CD14-positive monocyte (primary cell): Measurements from ENCODE around the gene MYOZ2. TPM values are rescaled to one million over a fixed set of nuclear protein-coding genes. Genes with fewer than 3 reads are reported as not detected.

Experiments used
- DNase-seq, 3 donors: peaks; one replicate each; pipeline ENCODE4 v3.0.0-alpha.2; 2011 to 2022
- H2AFZ ChIP-seq: 2 replicates; pipeline ENCODE4 v1.6.0; 2012; ENCODE audit warnings: mild to moderate bottlenecking, low read depth, low read length, inconsistent platforms; ENCODE audit not compliant: insufficient read depth, poor library complexity, severe bottlenecking
- H3K27ac ChIP-seq, 2 donors: 1 replicate in 1 of 2; 2 replicates in 1 of 2; pipeline ENCODE4 v1.5.1; 2012 to 2013; ENCODE audit warnings: low read length in 2 of 2, control low read depth in 1 of 2, inconsistent platforms in 1 of 2, low read depth in 1 of 2, mild to moderate bottlenecking in 1 of 2
- H3K27me3 ChIP-seq, 2 donors: one replicate each; pipeline versions ENCODE4 v1.6.0 to v1.6.1; 2011 to 2013; ENCODE audit warnings: low read length in 2 of 2; ENCODE audit not compliant: control insufficient read depth in 2 of 2, insufficient read depth in 2 of 2
- H3K36me3 ChIP-seq, 2 donors: replicated peaks in 1 of 2; 1 replicate in 1 of 2; 2 replicates in 1 of 2; pipeline versions ENCODE4 v1.5.1 to v1.6.1; 2012 to 2013; ENCODE audit warnings: low read length in 2 of 2, control low read depth in 1 of 2, inconsistent platforms in 1 of 2, mild to moderate bottlenecking in 1 of 2; ENCODE audit not compliant: insufficient read depth in 2 of 2, control insufficient read depth in 1 of 2
- H3K4me1 ChIP-seq, 2 donors: 1 replicate in 1 of 2; 2 replicates in 1 of 2; pipeline versions ENCODE4 v1.5.1 to v1.6.1; 2012 to 2013; ENCODE audit warnings: low read length in 2 of 2, control low read depth in 1 of 2, inconsistent platforms in 1 of 2, mild to moderate bottlenecking in 1 of 2, moderate library complexity in 1 of 2; ENCODE audit not compliant: insufficient read depth in 2 of 2, control insufficient read depth in 1 of 2
- H3K4me2 ChIP-seq: replicated peaks from 2 replicates; pipeline ENCODE3; 2012; ENCODE audit warnings: low read length, moderate library complexity, mild to moderate bottlenecking; ENCODE audit not compliant: poor library complexity, severe bottlenecking; ENCODE audit errors: extremely low read depth
- H3K4me3 ChIP-seq, 3 experiments: fragments of 200-600 bp in 1 of 3; sonication (generic) in 1 of 3; replicated peaks in 1 of 3; 1 replicate in 2 of 3; 2 replicates in 1 of 3; pipeline ENCODE4 v1.5.1; 2011 to 2013; ENCODE audit warnings: low read length in 3 of 3, mild to moderate bottlenecking in 3 of 3, control low read depth in 2 of 3, low read depth in 2 of 3, inconsistent platforms in 1 of 3, moderate library complexity in 1 of 3
- H3K79me2 ChIP-seq: 2 replicates; pipeline ENCODE4 v1.6.0; 2012; ENCODE audit warnings: mild to moderate bottlenecking, control low read depth, inconsistent platforms, low read length, moderate library complexity; ENCODE audit not compliant: insufficient read depth
- H3K9ac ChIP-seq: 2 replicates; pipeline ENCODE4 v1.6.0; 2017; ENCODE audit warnings: low read length, mild to moderate bottlenecking; ENCODE audit not compliant: insufficient read depth, poor library complexity, severe bottlenecking
- H3K9me3 ChIP-seq, 2 donors: replicated peaks in 1 of 2; 1 replicate in 1 of 2; 2 replicates in 1 of 2; pipeline versions ENCODE4 v1.5.1 to v1.6.1; 2012 to 2013; ENCODE audit warnings: low read length in 2 of 2, control low read depth in 1 of 2; ENCODE audit not compliant: control insufficient read depth in 1 of 2, insufficient read depth in 1 of 2
- H4K20me1 ChIP-seq: 2 replicates; pipeline ENCODE4 v1.6.0; 2012; ENCODE audit warnings: mild to moderate bottlenecking, low read length, control low read depth, moderate library complexity; ENCODE audit not compliant: insufficient read depth
- H3K27ac Mint-ChIP-seq, 7 donors: one replicate each; pipeline ENCODE4 v1.8.0; 2020; ENCODE audit warnings: mild to moderate bottlenecking in 7 of 7, mixed read lengths in 7 of 7, moderate library complexity in 6 of 7, inconsistent platforms in 2 of 7
- H3K27me3 Mint-ChIP-seq, 3 donors: one replicate each; pipeline ENCODE4 v1.8.0; 2021 to 2022; ENCODE audit warnings: low read depth in 3 of 3, mild to moderate bottlenecking in 3 of 3, mixed read lengths in 3 of 3, moderate library complexity in 3 of 3, inconsistent platforms in 1 of 3
- H3K36me3 Mint-ChIP-seq, 2 donors: one replicate each; pipeline ENCODE4 v1.8.0; 2020; ENCODE audit warnings: mixed read lengths in 2 of 2, inconsistent platforms in 1 of 2, mild to moderate bottlenecking in 1 of 2
- H3K4me1 Mint-ChIP-seq: one replicate; pipeline ENCODE4 v1.8.0; 2020; ENCODE audit warnings: mild to moderate bottlenecking, mixed read lengths
- H3K4me3 Mint-ChIP-seq, 2 donors: one replicate each; pipeline ENCODE4 v1.8.0; 2020; ENCODE audit warnings: mild to moderate bottlenecking in 2 of 2, mixed read lengths in 2 of 2, moderate library complexity in 1 of 2
- H3K9me3 Mint-ChIP-seq, 7 donors: one replicate each; pipeline ENCODE4 v1.8.0; 2020 to 2022; ENCODE audit warnings: mixed read lengths in 7 of 7, mild to moderate bottlenecking in 6 of 7, moderate library complexity in 6 of 7, inconsistent platforms in 2 of 7
- CTCF ChIP-seq: fragments of 200-600 bp; IDR thresholded peaks from one replicate; pipeline ENCODE4 v1.8.0; 2022; ENCODE audit warnings: antibody characterized with exemption, mild to moderate bottlenecking
- WGBS: methylation state at CpG from one replicate; pipeline ENCODE4 v1.1.5; 2013; ENCODE audit warnings: missing lambda C conversion rate; ENCODE audit not compliant: insufficient coverage; 5-methylcytosine and 5-hydroxymethylcytosine counted together
- intact Hi-C, 2 donors: fragments of 100-400 bp; cut with micrococcal nuclease; formaldehyde crosslinking; loops; one replicate each; pipeline versions ENCODE4 v1.15.0 to v1.15.1; 2023
- polyA plus RNA-seq, 3 donors: library from polyadenylated mRNA; depleted of rRNA in 1 of 3; unstranded in 2 of 3; stranded (reverse) in 1 of 3; fragments of 300-500 nt in 2 of 3; fragments of >200 nt in 1 of 3; fragmentation: Illumina TruSeq in 2 of 3; gene quantifications; 1 replicate in 2 of 3; 2 replicates in 1 of 3; pipeline ENCODE4 v1.2.3, GENCODE V29; 2012 to 2021

The MYOZ2 gene
- polyA plus RNA-seq, 3 donors = not detected

- Mint-ChIP-seq H3K4me3 (peak overlapping the region in 1 of 2 donors; percentile 26), H3K36me3 (no peaks in the 10 kb centered on the region), H3K27me3 (peaks cover 0 to 3% (median 3%) of the 10 kb centered on the region in 3 donors), H3K9me3 (peaks cover 0 to 3% (median 0%) of the 10 kb centered on the region in 7 donors), H3K4me1 (peaks cover 39% of the 10 kb centered on the region), H3K27ac (peak overlapping the region in 6 of 7 donors; percentile 79 to 94 (median 90))
- no peak overlapping the region for H3K9ac ChIP-seq
- WGBS = no CpG with 5 or more reads among the region's 2 CpGs
- TF ChIP-seq CTCF = no peak
- peak; percentile 78 to 95 (median 89) for DNase-seq
- no peaks in the 10 kb centered on the region for H3K79me2 ChIP-seq
- H3K27me3 ChIP-seq = no peaks in the 10 kb centered on the region
- H2AFZ ChIP-seq = no peak overlapping the region
- peak overlapping the region; percentile 22 to 58 for H3K27ac ChIP-seq
- H3K9me3 ChIP-seq = no peaks in the 10 kb centered on the region
- peak overlapping the region; percentile 24 for H3K4me2 ChIP-seq
- H4K20me1 ChIP-seq = no peaks in the 10 kb centered on the region
- no peak overlapping the region for H3K4me3 ChIP-seq
- peaks cover 22 to 29% of the 10 kb centered on the region in 2 donors for H3K4me1 ChIP-seq
- no peaks in the 10 kb centered on the region for H3K36me3 ChIP-seq
- intact Hi-C loops = loop anchor here (10.0 kb wide), 2 partner anchors 98 to 112 kb away; partner anchors contain the start of gene USP53 (in 1 of the 2)
These were observed 32.4 kb upstream of the MYOZ2 start for GRCh38 chr4:119103263-119103662.

GRCh38 chr4:119104644-119105273 is 30.9 kb upstream of the MYOZ2 start:
- Mint-ChIP-seq H3K4me3 (no peak overlapping the region), H3K27ac (peak overlapping the region in 2 of 7 donors; percentile 1 to 52), H3K9me3 (peaks cover 0 to 3% (median 0%) of the 10 kb centered on the region in 7 donors), H3K36me3 (no peaks in the 10 kb centered on the region), H3K4me1 (peaks cover 35% of the 10 kb centered on the region), H3K27me3 (peaks cover 0 to 3% (median 3%) of the 10 kb centered on the region in 3 donors)
- intact Hi-C loops = loop anchor here (10.0 kb wide), 2 partner anchors 100 to 110 kb away; partner anchors contain the start of gene USP53 (in 1 of the 2)
- Histone ChIP-seq H4K20me1 (no peaks in the 10 kb centered on the region), H3K9ac (no peak overlapping the region), H3K9me3 (no peaks in the 10 kb centered on the region), H3K36me3 (no peaks in the 10 kb centered on the region), H3K4me1 (peaks cover 22 to 23% of the 10 kb centered on the region in 2 donors), H3K4me2 (no peak overlapping the region), H3K27ac (no peak overlapping the region), H3K4me3 (no peak overlapping the region), H2AFZ (no peak overlapping the region), H3K27me3 (no peaks in the 10 kb centered on the region), H3K79me2 (no peaks in the 10 kb centered on the region)
- no CpG with 5 or more reads among the region's 4 CpGs for WGBS
- TF ChIP-seq CTCF = no peak
- no peak for DNase-seq
